ENCODE measurements around the gene PLEKHM1. TPM values are rescaled to one million over a fixed set of nuclear protein-coding genes. Genes with fewer than 3 reads are reported as not detected.
"Not testable (repeated sequence)": the region's sequence is repeated elsewhere in the genome, so short reads cannot be mapped to it uniquely, and the experiment has no call there.

PLEKHM1 gene
- total RNA-seq, 1 donor from 2014 or later: 37.0 TPM

GRCh38 chr17:45483591-45484216 lies 6.8 kb downstream of the PLEKHM1 start:
- H3K9me3 Mint-ChIP-seq; H3K27me3 Mint-ChIP-seq; H3K27ac Mint-ChIP-seq; H3K36me3 Mint-ChIP-seq (ENCODE audit: low read depth); intact Hi-C loops (cut with micrococcal nuclease); H3K4me3 Mint-ChIP-seq; DNase-seq: not testable (repeated sequence)
- peaks cover 12% of the 10 kb centered on the region for H3K4me1 Mint-ChIP-seq

GRCh38 chr17:45483177-45483576 lies 7.3 kb downstream of the PLEKHM1 start:
- H3K27ac Mint-ChIP-seq; H3K9me3 Mint-ChIP-seq; intact Hi-C loops (cut with micrococcal nuclease); H3K36me3 Mint-ChIP-seq (ENCODE audit: low read depth); DNase-seq; H3K4me3 Mint-ChIP-seq; H3K27me3 Mint-ChIP-seq: not testable (repeated sequence)
- H3K4me1 Mint-ChIP-seq: peaks cover 10% of the 10 kb centered on the region

DNA sequence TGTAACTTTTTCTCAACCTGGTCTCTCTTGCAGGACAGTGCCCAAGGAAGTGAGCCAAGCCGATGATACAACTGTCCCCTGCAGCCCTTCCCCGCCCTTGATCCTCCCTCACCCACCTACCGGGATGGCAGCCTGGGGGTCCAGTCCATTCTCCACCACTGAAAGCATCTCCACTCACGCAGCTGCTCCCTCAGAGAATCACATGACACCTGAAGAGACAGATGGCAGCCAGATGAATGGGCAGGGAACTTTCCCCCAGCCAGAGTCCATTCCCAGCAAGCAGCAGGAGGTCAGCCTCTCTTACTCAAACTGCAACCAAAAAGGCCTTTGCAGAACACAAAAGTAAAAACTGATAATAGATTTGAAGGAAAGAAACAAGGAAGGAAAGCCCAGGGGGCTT lies 8.2 kb downstream of the PLEKHM1 start:
- H3K4me3 Mint-ChIP-seq; H3K27me3 Mint-ChIP-seq; H3K27ac Mint-ChIP-seq; H3K4me1 Mint-ChIP-seq; H3K36me3 Mint-ChIP-seq (ENCODE audit: low read depth); intact Hi-C loops (cut with micrococcal nuclease); DNase-seq; H3K9me3 Mint-ChIP-seq: not testable (repeated sequence)

- peaks cover 28% of the 10 kb centered on the region for H3K36me3 Mint-ChIP-seq (ENCODE audit: low read depth)
- intact Hi-C loops (cut with micrococcal nuclease); H3K27me3 Mint-ChIP-seq; DNase-seq; H3K4me1 Mint-ChIP-seq; H3K4me3 Mint-ChIP-seq; H3K27ac Mint-ChIP-seq; H3K9me3 Mint-ChIP-seq: not testable (repeated sequence)
Measured at GRCh38 chr17:45475436-45475835, 15.1 kb downstream of the PLEKHM1 start.

DNA sequence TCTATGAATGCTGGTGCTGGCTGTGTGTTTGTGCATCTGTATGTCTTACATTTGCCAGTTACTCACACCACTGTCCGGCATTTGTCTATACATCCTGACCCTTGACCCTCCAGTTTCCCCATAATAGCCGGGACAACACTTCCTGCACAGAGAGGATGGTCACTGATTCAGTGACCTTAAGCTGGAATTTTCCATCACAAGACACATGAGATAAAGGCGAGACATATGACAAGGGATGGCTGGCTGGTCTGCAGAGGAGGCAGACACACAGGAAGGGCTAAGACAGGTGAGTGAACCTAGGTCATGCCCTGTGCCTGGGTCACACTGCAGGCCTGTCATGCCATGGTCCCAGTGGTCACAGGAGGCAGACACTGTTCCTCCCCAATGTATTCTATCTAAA lies 18.3 kb downstream of the PLEKHM1 start:
- DNase-seq; H3K4me3 Mint-ChIP-seq; intact Hi-C loops (cut with micrococcal nuclease); H3K4me1 Mint-ChIP-seq; H3K9me3 Mint-ChIP-seq; H3K27me3 Mint-ChIP-seq; H3K27ac Mint-ChIP-seq: not testable (repeated sequence)
- H3K36me3 Mint-ChIP-seq (ENCODE audit: low read depth): peaks cover 22% of the 10 kb centered on the region

DNA sequence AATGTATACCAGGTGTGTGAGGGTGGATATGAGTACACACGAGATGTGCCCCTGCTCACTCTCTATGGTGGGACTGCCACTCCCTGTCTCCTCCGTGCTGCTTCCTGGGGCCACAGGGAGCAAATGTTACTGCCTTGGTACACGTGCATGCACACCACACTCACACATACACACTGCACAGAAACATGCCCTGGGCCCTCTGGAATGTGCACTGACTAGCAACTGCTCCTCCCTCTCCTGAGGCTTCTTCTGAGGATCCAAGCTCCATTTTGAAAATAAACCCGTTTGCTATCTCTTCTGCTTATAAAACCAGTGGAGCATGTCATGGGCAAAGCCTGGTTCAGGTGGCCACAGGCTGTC lies 21.3 kb downstream of the PLEKHM1 start:
- DNase-seq; H3K27ac Mint-ChIP-seq; H3K4me3 Mint-ChIP-seq; H3K4me1 Mint-ChIP-seq; H3K9me3 Mint-ChIP-seq; intact Hi-C loops (cut with micrococcal nuclease); H3K27me3 Mint-ChIP-seq: not testable (repeated sequence)
- peaks cover 17% of the 10 kb centered on the region for H3K36me3 Mint-ChIP-seq (ENCODE audit: low read depth)

DNA sequence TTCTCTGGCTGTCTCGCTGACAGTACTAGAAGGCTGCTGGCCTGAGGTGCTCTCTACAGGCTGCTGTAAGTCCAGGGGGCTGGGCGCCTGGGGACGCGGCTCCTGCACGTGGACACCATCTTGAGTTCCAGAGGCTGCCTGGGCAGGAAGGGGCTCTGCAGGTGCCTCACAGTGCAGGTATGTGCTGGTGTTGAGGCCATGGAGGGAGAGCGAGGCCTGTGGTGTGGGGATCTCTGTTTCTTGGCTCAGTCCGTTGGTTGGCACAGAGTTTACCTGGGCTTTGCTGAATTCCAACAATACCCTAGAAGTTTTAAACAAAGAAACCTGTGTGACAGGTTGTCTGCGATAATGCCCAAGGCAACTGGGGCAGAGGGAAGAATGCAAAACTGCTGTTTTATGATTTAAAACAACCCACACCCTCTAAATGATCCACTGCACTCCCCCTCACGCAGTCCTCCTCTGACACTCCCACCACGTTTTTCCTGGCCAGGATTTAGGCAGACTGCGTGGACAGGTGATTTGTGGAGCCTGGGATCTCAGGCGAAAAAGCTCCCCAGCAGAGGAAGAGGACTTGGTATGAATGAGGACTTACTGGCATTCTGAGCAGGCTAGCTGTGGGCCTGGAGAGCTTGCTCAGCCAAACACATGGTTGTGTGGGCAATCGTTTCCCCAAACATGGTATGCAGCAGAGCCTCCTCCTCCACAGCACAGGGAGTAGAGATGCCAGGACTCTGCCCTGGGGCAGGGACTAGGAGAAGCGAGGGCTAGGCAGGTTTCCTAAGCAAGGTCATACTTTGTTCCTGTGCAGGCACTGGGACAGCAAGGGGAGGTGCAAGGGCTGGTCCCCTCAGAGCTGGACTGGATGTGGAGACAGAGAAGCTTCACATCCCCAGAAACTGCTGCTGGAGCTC lies 22.0 kb downstream of the PLEKHM1 start:
- H3K9me3 Mint-ChIP-seq; intact Hi-C loops (cut with micrococcal nuclease); H3K4me3 Mint-ChIP-seq; H3K27me3 Mint-ChIP-seq; H3K27ac Mint-ChIP-seq; H3K4me1 Mint-ChIP-seq; DNase-seq: not testable (repeated sequence)
- peaks cover 16% of the 10 kb centered on the region for H3K36me3 Mint-ChIP-seq (ENCODE audit: low read depth)

GRCh38 chr17:45461524-45462327 lies 28.8 kb downstream of the PLEKHM1 start:
- intact Hi-C loops (cut with micrococcal nuclease): not testable (repeated sequence)
- peaks cover 12% of the 10 kb centered on the region for H3K36me3 Mint-ChIP-seq (ENCODE audit: low read depth)

DNA sequence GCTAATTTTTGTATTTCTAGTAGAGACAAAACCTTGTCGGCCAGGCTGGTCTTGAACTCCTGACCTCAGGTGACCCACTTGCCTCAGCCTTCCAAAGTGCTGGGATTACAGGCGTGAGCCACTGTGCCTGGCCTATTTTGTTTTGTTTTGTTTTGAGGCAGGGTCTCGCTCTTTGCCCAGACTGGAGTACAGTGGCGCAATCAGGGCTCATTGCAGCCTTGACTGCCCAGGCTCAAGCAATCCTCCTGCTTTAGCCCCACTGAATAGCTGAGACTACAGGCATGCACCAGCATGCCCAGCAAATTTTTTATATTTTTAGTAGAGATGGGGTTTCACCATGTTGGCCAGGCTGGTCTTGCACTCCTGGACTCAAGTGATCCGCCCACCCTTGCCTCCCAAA lies 30.1 kb downstream of the PLEKHM1 start:
- H3K36me3 Mint-ChIP-seq (ENCODE audit: low read depth): peaks cover 21% of the 10 kb centered on the region
- intact Hi-C loops (cut with micrococcal nuclease); H3K27me3 Mint-ChIP-seq; H3K9me3 Mint-ChIP-seq; H3K4me1 Mint-ChIP-seq; H3K4me3 Mint-ChIP-seq; DNase-seq; H3K27ac Mint-ChIP-seq: not testable (repeated sequence)

More at GRCh38 chr17:45461524-45462327, 28.8 kb downstream of the PLEKHM1 start:
- H3K4me3 Mint-ChIP-seq, H3K9me3 Mint-ChIP-seq, H3K27me3 Mint-ChIP-seq, H3K4me1 Mint-ChIP-seq: not testable (repeated sequence)
- DNase-seq: peak; percentile 79
- peak overlapping the region; percentile 85 for H3K27ac Mint-ChIP-seq

DNA sequence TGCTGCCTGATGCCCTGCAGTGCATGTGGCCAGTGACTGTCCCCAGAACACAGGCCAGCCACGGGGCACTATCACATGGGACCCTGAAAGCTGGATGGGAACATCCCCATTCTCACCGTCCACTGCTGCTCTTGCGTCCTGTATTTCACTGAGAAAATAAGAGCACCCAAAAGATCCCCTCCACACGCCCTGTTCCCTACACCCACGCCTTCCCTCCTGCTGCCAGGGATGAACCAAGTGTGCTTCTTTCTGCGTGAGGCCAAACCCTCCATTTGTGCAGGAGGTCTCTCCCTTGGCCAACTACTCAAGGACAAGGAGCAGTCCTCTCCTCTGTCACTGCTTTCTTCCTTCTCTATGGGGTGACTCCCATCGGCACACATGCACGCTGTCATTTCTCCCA lies 36.2 kb downstream of the PLEKHM1 start:
- H3K36me3 Mint-ChIP-seq (ENCODE audit: low read depth): peaks cover 31% of the 10 kb centered on the region
- H3K4me3 Mint-ChIP-seq; DNase-seq; H3K27me3 Mint-ChIP-seq; H3K9me3 Mint-ChIP-seq; H3K27ac Mint-ChIP-seq; H3K4me1 Mint-ChIP-seq; intact Hi-C loops (cut with micrococcal nuclease): not testable (repeated sequence)

- DNase-seq; H3K27me3 Mint-ChIP-seq; intact Hi-C loops (cut with micrococcal nuclease); H3K9me3 Mint-ChIP-seq; H3K4me1 Mint-ChIP-seq; H3K27ac Mint-ChIP-seq; H3K4me3 Mint-ChIP-seq: not testable (repeated sequence)
- peaks cover 33% of the 10 kb centered on the region for H3K36me3 Mint-ChIP-seq (ENCODE audit: low read depth)
Measured at GRCh38 chr17:45453731-45454130, 36.8 kb downstream of the PLEKHM1 start.

DNA sequence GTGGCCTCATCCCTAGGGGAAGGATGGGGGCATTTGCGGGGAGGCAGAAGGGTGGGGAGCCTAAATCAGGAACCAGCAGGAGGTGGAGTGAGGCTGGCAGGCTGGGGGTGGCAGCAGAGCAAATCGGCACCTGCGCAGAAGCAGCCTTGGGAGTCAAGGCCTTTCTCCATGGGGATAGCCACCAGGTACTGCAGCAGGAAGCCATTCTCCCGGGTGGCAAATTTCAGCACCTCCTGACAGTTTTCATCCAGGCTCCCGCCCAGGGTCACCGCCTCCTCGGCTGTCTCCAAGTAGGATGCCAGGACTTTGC lies 37.3 kb downstream of the PLEKHM1 start:
- not testable (repeated sequence) for H3K4me3 Mint-ChIP-seq, H3K27ac Mint-ChIP-seq, H3K9me3 Mint-ChIP-seq

GRCh38 chr17:45452329-45453224 lies 37.9 kb downstream of the PLEKHM1 start:
- H3K4me3 Mint-ChIP-seq; H3K9me3 Mint-ChIP-seq; DNase-seq; H3K27me3 Mint-ChIP-seq; intact Hi-C loops (cut with micrococcal nuclease); H3K27ac Mint-ChIP-seq: not testable (repeated sequence)
- peaks cover 35% of the 10 kb centered on the region for H3K36me3 Mint-ChIP-seq (ENCODE audit: low read depth)
- peaks cover 11% of the 10 kb centered on the region for H3K4me1 Mint-ChIP-seq

More for the DNA sequence above, 37.3 kb downstream of the PLEKHM1 start:
- H3K4me1 Mint-ChIP-seq; intact Hi-C loops (cut with micrococcal nuclease); DNase-seq; H3K27me3 Mint-ChIP-seq: not testable (repeated sequence)
- H3K36me3 Mint-ChIP-seq (ENCODE audit: low read depth): peaks cover 35% of the 10 kb centered on the region

Data from activated CD4-positive, alpha-beta T cell treated with anti-CD3 and anti-CD28 coated beads, Interleukin-2, amount 10 ng/mL, durations not matched to agents 24 days and 14 days (primary cell).